Esophagus muscularis mucosa (tissue), 4 donors: ENCODE data around the gene EXOSC5. TPM values are rescaled to one million over a fixed set of nuclear protein-coding genes. Genes with fewer than 3 reads are reported as not detected.
A peak's percentile ranks its signal among the peaks of the same experiment; 100 is the strongest.

Experiments used
- DNase-seq: peaks from one replicate; pipeline ENCODE4 v3.0.0-alpha.2; 2017; ENCODE audit errors: extremely low spot score
- H3K27ac ChIP-seq, 4 donors: fragments of 200-600 bp; sonication (generic); replicated peaks in 1 of 4; 1 replicate in 3 of 4; 2 replicates in 1 of 4; pipeline ENCODE4 v1.5.1; 2016 to 2019; ENCODE audit warnings: mild to moderate bottlenecking in 1 of 4
- H3K27me3 ChIP-seq, 4 donors: fragments of 200-600 bp; sonication (generic); one replicate each; pipeline versions ENCODE4 v1.5.1 to v1.6.0; 2016 to 2019
- H3K36me3 ChIP-seq, 4 donors: fragments of 200-600 bp; sonication (generic); one replicate each; pipeline ENCODE4 v1.5.1; 2016 to 2019
- H3K4me1 ChIP-seq, 4 donors: fragments of 200-600 bp; sonication (generic); one replicate each; pipeline ENCODE4 v1.5.1; 2016 to 2019
- H3K4me3 ChIP-seq, 4 donors: fragments of 200-600 bp; sonication (generic); 1 replicate in 2 of 4; 2 replicates in 2 of 4; pipeline ENCODE4 v1.5.1; 2016 to 2019; ENCODE audit warnings: mild to moderate bottlenecking in 4 of 4, moderate library complexity in 1 of 4
- H3K9me3 ChIP-seq, 4 donors: fragments of 200-600 bp; sonication (generic); 1 replicate in 3 of 4; 2 replicates in 1 of 4; pipeline ENCODE4 v1.5.1; 2016 to 2019
- EP300 ChIP-seq: sonication (generic); formaldehyde crosslinking; IDR thresholded peaks from one replicate; pipeline ENCODE4 v1.6.1; 2017; ENCODE audit warnings: antibody characterized with exemption
- POLR2A ChIP-seq: fragments of 450-650 bp; IDR thresholded peaks from one replicate; pipeline ENCODE4 v1.6.1; 2017; ENCODE audit warnings: antibody characterized with exemption, moderate library complexity, mild to moderate bottlenecking, low read depth
- POLR2AphosphoS5 ChIP-seq, 2 donors: sonication (generic); formaldehyde crosslinking; IDR thresholded peaks; one replicate each; pipeline ENCODE4 v1.6.1; 2017; ENCODE audit warnings: antibody characterized with exemption in 2 of 2
- WGBS: methylation state at CpG from one replicate; pipeline ENCODE4 v1.1.5; 2018; 5-methylcytosine and 5-hydroxymethylcytosine counted together
- intact Hi-C: fragments of 100-400 bp; cut with DNase I; formaldehyde crosslinking; loops from one replicate; pipeline ENCODE4 v1.15.1; 2023
- total RNA-seq, 4 donors: library from RNA; depleted of rRNA; stranded (reverse); fragments of >200 nt; gene quantifications; one replicate each; pipeline versions ENCODE4 v1.1.0 to v1.2.1, GENCODE V29; 2016
- TF ChIP-seq, protein P1 (sequence below), 3 experiments: fragments of 200-600 bp in 2 of 3; fragments of 450-650 bp in 1 of 3; sonication (generic) in 2 of 3; IDR thresholded peaks; one replicate each; pipeline ENCODE4 v1.5.1; 2017 to 2019; ENCODE audit warnings: antibody characterized with exemption in 3 of 3, mild to moderate bottlenecking in 2 of 3, moderate library complexity in 1 of 3

Gene EXOSC5
- total RNA-seq, 4 donors from 2014 or later = 11.2 to 15.2 (median 13.2) TPM

GRCh38 chr19:41354343-41354953 is 42.7 kb downstream of the EXOSC5 start:
- intact Hi-C loops = loop anchor here (5.0 kb wide), 2 partner anchors 37 to 73 kb away; partner anchors contain the start of gene B3GNT8
- TF ChIP-seq, protein P1, sequence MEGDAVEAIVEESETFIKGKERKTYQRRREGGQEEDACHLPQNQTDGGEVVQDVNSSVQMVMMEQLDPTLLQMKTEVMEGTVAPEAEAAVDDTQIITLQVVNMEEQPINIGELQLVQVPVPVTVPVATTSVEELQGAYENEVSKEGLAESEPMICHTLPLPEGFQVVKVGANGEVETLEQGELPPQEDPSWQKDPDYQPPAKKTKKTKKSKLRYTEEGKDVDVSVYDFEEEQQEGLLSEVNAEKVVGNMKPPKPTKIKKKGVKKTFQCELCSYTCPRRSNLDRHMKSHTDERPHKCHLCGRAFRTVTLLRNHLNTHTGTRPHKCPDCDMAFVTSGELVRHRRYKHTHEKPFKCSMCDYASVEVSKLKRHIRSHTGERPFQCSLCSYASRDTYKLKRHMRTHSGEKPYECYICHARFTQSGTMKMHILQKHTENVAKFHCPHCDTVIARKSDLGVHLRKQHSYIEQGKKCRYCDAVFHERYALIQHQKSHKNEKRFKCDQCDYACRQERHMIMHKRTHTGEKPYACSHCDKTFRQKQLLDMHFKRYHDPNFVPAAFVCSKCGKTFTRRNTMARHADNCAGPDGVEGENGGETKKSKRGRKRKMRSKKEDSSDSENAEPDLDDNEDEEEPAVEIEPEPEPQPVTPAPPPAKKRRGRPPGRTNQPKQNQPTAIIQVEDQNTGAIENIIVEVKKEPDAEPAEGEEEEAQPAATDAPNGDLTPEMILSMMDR (IDR thresholded peaks at IDR 0.05) = peak in 1 of 3 experiments; percentile 1
- TF ChIP-seq EP300 = no peak
- Histone ChIP-seq H3K36me3 (no peaks in the 10 kb centered on the region), H3K4me3 (peak overlapping the region; percentile 80 to 90 (median 88)), H3K27me3 (peaks cover 0 to 6% (median 0%) of the 10 kb centered on the region in 4 donors), H3K4me1 (peaks cover 20 to 55% (median 51%) of the 10 kb centered on the region in 4 donors), H3K9me3 (no peaks in the 10 kb centered on the region), H3K27ac (peak overlapping the region; percentile 87 to 95 (median 93))
- 85% methylated on average over 8 of the region's 23 CpGs for WGBS
- no peak for DNase-seq

- peak; percentile 96 for DNase-seq
- peaks cover 23 to 61% (median 58%) of the 10 kb centered on the region in 4 donors for H3K4me1 ChIP-seq
- intact Hi-C loops = loop anchor here (5.0 kb wide), 2 partner anchors 36 to 74 kb away; partner anchors contain the start of gene B3GNT8
These were observed 43.5 kb downstream of the EXOSC5 start, which contains the start of gene TGFB1 for GRCh38 chr19:41353466-41354342. TGFB1 (minus strand) TSS chr19:41353922; CDS start chr19:41353044, 878 bp downstream.

GRCh38 chr19:41352609-41353465 is 44.3 kb downstream of the EXOSC5 start:
- WGBS = 0% methylated on average over 31 of the region's 71 CpGs
- H3K9me3 ChIP-seq = no peaks in the 10 kb centered on the region
- TF ChIP-seq EP300 (no peak), POLR2A (no peak)
- TF ChIP-seq, protein P1 (IDR thresholded peaks at IDR 0.05) = peak; percentile 39 to 40 (median 40)
- H3K4me1 ChIP-seq = peaks cover 23 to 61% (median 58%) of the 10 kb centered on the region in 4 donors
- DNase-seq = peak; percentile 94
- H3K27ac ChIP-seq = peak overlapping the region; percentile 87 to 95 (median 93)
- intact Hi-C loops = loop anchor here (5.0 kb wide), 2 partner anchors 36 to 74 kb away; partner anchors contain the start of gene B3GNT8
- H3K36me3 ChIP-seq = peaks cover 0 to 5% (median 3%) of the 10 kb centered on the region in 4 donors
- H3K4me3 ChIP-seq = peak overlapping the region; percentile 80 to 90 (median 88)
- peaks cover 0 to 6% (median 0%) of the 10 kb centered on the region in 4 donors for H3K27me3 ChIP-seq

More at GRCh38 chr19:41353466-41354342, 43.5 kb downstream of the EXOSC5 start, which contains the start of gene TGFB1:
- no peaks in the 10 kb centered on the region for H3K9me3 ChIP-seq
- TF ChIP-seq, protein P1 (IDR thresholded peaks at IDR 0.05) = peak; percentile 88 to 99 (median 88)
- TF ChIP-seq POLR2AphosphoS5 (IDR thresholded peaks at IDR 0.05) (peak; percentile 65 to 70), EP300 (no peak), POLR2A (peak; percentile 15)
- H3K4me3 ChIP-seq = peak within 1 kb of the TSS; percentile 80 to 90 (median 88)
- H3K27ac ChIP-seq = peak within 1 kb of the TSS; percentile 87 to 95 (median 93)
- peaks cover 0 to 6% (median 0%) of the 10 kb centered on the region in 4 donors for H3K27me3 ChIP-seq
- H3K36me3 ChIP-seq = no peaks in the 10 kb centered on the region
- 0% methylated on average over 46 of the region's 78 CpGs for WGBS

- intact Hi-C loops = loop anchor here (5.0 kb wide), 2 partner anchors 35 to 75 kb away; partner anchors contain the start of gene B3GNT8
- WGBS = under 1% methylated on average over 12 of the region's 12 CpGs
- Histone ChIP-seq H3K9me3 (no peaks in the 10 kb centered on the region), H3K4me3 (peak overlapping the region; percentile 80 to 90 (median 88)), H3K36me3 (peaks cover 0 to 11% (median 7%) of the 10 kb centered on the region in 4 donors), H3K27me3 (peaks cover 0 to 6% (median 0%) of the 10 kb centered on the region in 4 donors), H3K27ac (peak overlapping the region; percentile 87 to 95 (median 93)), H3K4me1 (peaks cover 23 to 61% (median 58%) of the 10 kb centered on the region in 4 donors)
- TF ChIP-seq EP300 = no peak
- TF ChIP-seq, protein P1 (IDR thresholded peaks at IDR 0.05) = no peak
- TF ChIP-seq POLR2A = no peak
- no peak for TF ChIP-seq POLR2AphosphoS5 (IDR thresholded peaks at IDR 0.05)
- DNase-seq = no peak
These were observed 44.9 kb downstream of the EXOSC5 start for GRCh38 chr19:41352279-41352608.
